WTC11 (cell line): ENCODE results near the gene ZBTB43. TPM values are rescaled to one million over a fixed set of nuclear protein-coding genes. Genes with fewer than 3 reads are reported as not detected.
A peak's percentile ranks its signal among the peaks of the same experiment; 100 is the strongest.

ENCODE experiments used
- ATAC-seq: fragments of 200-7000 bp; cut with Tn5 transposase; 2 replicates; pipeline ENCODE4 v1.10.0; 2021; ENCODE audit warnings: mild to moderate bottlenecking, moderate library complexity
- CTCF ChIA-PET: fragments of 300-600 bp; sonication (Branson Sonifier 250); formaldehyde crosslinking; loops from one replicate; lab custom pipeline; 2021; ENCODE audit warnings: antibody characterized with exemption; lab: Charles Lee
- POLR2A ChIA-PET: fragments of 350-600 bp; sonication (Branson Sonifier 250); formaldehyde crosslinking; loops from one replicate; lab custom pipeline; 2021; ENCODE audit warnings: antibody characterized with exemption; lab: Charles Lee
- DNase-seq: peaks from one replicate; pipeline ENCODE4 v3.0.0; 2021; ENCODE audit warnings: low spot score
- H3K27ac Mint-ChIP-seq: 2 replicates; pipeline ENCODE4 v1.8.0; 2021; ENCODE audit warnings: mixed read lengths
- H3K27me3 Mint-ChIP-seq: 2 replicates; pipeline ENCODE4 v1.8.0; 2021; ENCODE audit warnings: low read depth, mild to moderate bottlenecking, moderate library complexity, mixed read lengths
- H3K36me3 Mint-ChIP-seq: 2 replicates; pipeline ENCODE4 v1.8.0; 2021; ENCODE audit warnings: mixed read lengths
- H3K4me1 Mint-ChIP-seq: 2 replicates; pipeline ENCODE4 v1.8.0; 2022; ENCODE audit warnings: mixed read lengths
- H3K4me3 Mint-ChIP-seq: 2 replicates; pipeline ENCODE4 v1.8.0; 2021; ENCODE audit warnings: mild to moderate bottlenecking, moderate library complexity, mixed read lengths
- H3K9me3 Mint-ChIP-seq: 2 replicates; pipeline ENCODE4 v1.8.0; 2021; ENCODE audit warnings: mixed read lengths
- ATF1 ChIP-seq: sonication (generic); formaldehyde crosslinking; IDR thresholded peaks from 2 replicates; pipeline ENCODE4 v1.8.1; 2023; ENCODE audit warnings: mild to moderate bottlenecking, moderate library complexity, missing genetic modification reagents
- CDX4 ChIP-seq: fragments of 250-450 bp; sonication (Bioruptor Pico); IDR thresholded peaks from 2 replicates; pipeline ENCODE4 v1.9.0; 2021; ENCODE audit warnings: moderate library complexity, mild to moderate bottlenecking, inconsistent platforms, borderline replicate concordance
- ESRRA ChIP-seq: sonication (generic); formaldehyde crosslinking; IDR thresholded peaks from 2 replicates; pipeline ENCODE4 v1.8.1; 2022; ENCODE audit warnings: mild to moderate bottlenecking, missing genetic modification reagents, borderline replicate concordance
- ETV6 ChIP-seq: sonication (generic); formaldehyde crosslinking; IDR thresholded peaks from 2 replicates; pipeline ENCODE4 v1.8.1; 2022; ENCODE audit warnings: mild to moderate bottlenecking, missing genetic modification reagents
- FOXP1 ChIP-seq: sonication (generic); formaldehyde crosslinking; IDR thresholded peaks from 2 replicates; pipeline ENCODE4 v1.8.0; 2022; ENCODE audit warnings: missing genetic modification reagents, mild to moderate bottlenecking, moderate library complexity, borderline replicate concordance
- HMGA2 ChIP-seq: fragments of 250-450 bp; sonication (Bioruptor Pico); IDR thresholded peaks from 2 replicates; pipeline ENCODE4 v1.4.0; 2021; ENCODE audit warnings: mild to moderate bottlenecking, moderate library complexity
- JAZF1 ChIP-seq: fragments of 250-450 bp; sonication (Bioruptor Pico); IDR thresholded peaks from 2 replicates; pipeline ENCODE4 v1.9.0; 2021; ENCODE audit warnings: moderate library complexity, mild to moderate bottlenecking, inconsistent platforms
- MXD4 ChIP-seq: fragments of 250-450 bp; sonication (Bioruptor Pico); IDR thresholded peaks from 2 replicates; pipeline ENCODE4 v1.8.0; 2021; ENCODE audit warnings: mild to moderate bottlenecking, moderate library complexity, borderline replicate concordance
- NFATC4 ChIP-seq: fragments of 250-450 bp; sonication (Bioruptor Pico); IDR thresholded peaks from 2 replicates; pipeline ENCODE4 v1.9.0; 2021; ENCODE audit warnings: mild to moderate bottlenecking
- OVOL2 ChIP-seq: fragments of 250-450 bp; sonication (Bioruptor Pico); IDR thresholded peaks from 2 replicates; pipeline ENCODE4 v1.9.0; 2021; ENCODE audit warnings: mild to moderate bottlenecking, borderline replicate concordance
- SP1 ChIP-seq: sonication (generic); formaldehyde crosslinking; conservative IDR thresholded peaks from 2 replicates; pipeline ENCODE4 v1.8.1; 2022; ENCODE audit warnings: missing genetic modification reagents
- TCF7 ChIP-seq: sonication (generic); formaldehyde crosslinking; IDR thresholded peaks from 2 replicates; pipeline ENCODE4 v1.8.0; 2022; ENCODE audit warnings: mild to moderate bottlenecking, low read depth, missing genetic modification reagents, moderate library complexity
- TEAD4 ChIP-seq: sonication (generic); formaldehyde crosslinking; IDR thresholded peaks from 2 replicates; pipeline ENCODE4 v1.8.0; 2022; ENCODE audit warnings: mild to moderate bottlenecking, missing genetic modification reagents
- TP53 ChIP-seq: sonication (generic); formaldehyde crosslinking; IDR thresholded peaks from 2 replicates; pipeline ENCODE4 v1.8.1; 2023; ENCODE audit warnings: mild to moderate bottlenecking, missing genetic modification reagents
- USF1 ChIP-seq: sonication (generic); formaldehyde crosslinking; IDR thresholded peaks from 2 replicates; pipeline ENCODE4 v1.8.0; 2022; ENCODE audit warnings: mild to moderate bottlenecking, missing genetic modification reagents
- USF2 ChIP-seq: sonication (generic); formaldehyde crosslinking; IDR thresholded peaks from 2 replicates; pipeline ENCODE4 v1.8.1; 2023; ENCODE audit warnings: mild to moderate bottlenecking, missing genetic modification reagents, moderate library complexity
- ZNF219 ChIP-seq: sonication (generic); formaldehyde crosslinking; IDR thresholded peaks from 2 replicates; pipeline ENCODE4 v1.8.0; 2023; ENCODE audit warnings: missing genetic modification reagents, mild to moderate bottlenecking, borderline replicate concordance
- ZNF232 ChIP-seq: sonication (generic); formaldehyde crosslinking; IDR thresholded peaks from 2 replicates; pipeline ENCODE4 v1.8.0; 2022; ENCODE audit warnings: mild to moderate bottlenecking, missing genetic modification reagents
- ZNF263 ChIP-seq: sonication (generic); formaldehyde crosslinking; IDR thresholded peaks from 2 replicates; pipeline ENCODE4 v1.8.1; 2022; ENCODE audit warnings: low read depth, mild to moderate bottlenecking, moderate library complexity, missing genetic modification reagents
- ZNF396 ChIP-seq: fragments of 250-450 bp; sonication (Bioruptor Pico); IDR thresholded peaks from 2 replicates; pipeline ENCODE4 v1.8.0; 2021; ENCODE audit warnings: mild to moderate bottlenecking, moderate library complexity, borderline replicate concordance
- ZNF416 ChIP-seq: fragments of 250-450 bp; sonication (Bioruptor Pico); IDR thresholded peaks from 2 replicates; pipeline ENCODE4 v1.9.0; 2021; ENCODE audit warnings: mild to moderate bottlenecking, inconsistent platforms
- total RNA-seq: library from RNA; stranded (reverse); gene quantifications from 3 replicates; pipeline ENCODE4 v1.2.3, GENCODE V29; 2021

Gene ZBTB43
- total RNA-seq, 1 experiment from 2014 or later: 23.8 TPM

GRCh38 chr9:126804696-126805553 lies at the start of gene ZBTB43 (continued):
- TF ChIP-seq USF2 (CRISPR knock-in tag): peak; percentile 18; the same call in 1 of the 2 replicates
- peak; percentile 54; the same call in 1 of the 2 replicates for TF ChIP-seq TP53 (CRISPR knock-in tag)
- TF ChIP-seq HMGA2 (CRISPR knock-in tag): no peak
- peak; percentile 89 for TF ChIP-seq SP1 (CRISPR knock-in tag)
- TF ChIP-seq TCF7 (CRISPR knock-in tag): no peak
- TF ChIP-seq FOXP1 (CRISPR knock-in tag): peak; percentile 85; the same call in 1 of the 2 replicates
- TF ChIP-seq ETV6 (CRISPR knock-in tag): peak; percentile 71

GRCh38 chr9:126755317-126755875 lies 49.4 kb upstream of the ZBTB43 start:
- H3K36me3 Mint-ChIP-seq: no peaks in the 10 kb centered on the region
- POLR2A ChIA-PET: no interaction called here
- DNase-seq: no peak
- H3K27me3 Mint-ChIP-seq: peaks cover 12% of the 10 kb centered on the region
- TF ChIP-seq JAZF1 (CRISPR knock-in tag) (no peak), ZNF232 (no peak), USF2 (CRISPR knock-in tag) (no peak), ZNF396 (CRISPR knock-in tag) (no peak), MXD4 (CRISPR knock-in tag) (no peak), USF1 (CRISPR knock-in tag) (no peak), NFATC4 (no peak), OVOL2 (CRISPR knock-in tag) (no peak), ZNF416 (CRISPR knock-in tag) (no peak), ZNF219 (CRISPR knock-in tag) (no peak), CDX4 (CRISPR knock-in tag) (no peak), ETV6 (CRISPR knock-in tag) (no peak), ATF1 (CRISPR knock-in tag) (no peak), ZNF263 (CRISPR knock-in tag) (no peak), TEAD4 (CRISPR knock-in tag) (no peak), ESRRA (CRISPR knock-in tag) (no peak), SP1 (CRISPR knock-in tag) (no peak), HMGA2 (CRISPR knock-in tag) (no peak)
- TF ChIP-seq, all 79 proteins: peak for 0
- H3K4me1 Mint-ChIP-seq: no peaks in the 10 kb centered on the region
- H3K9me3 Mint-ChIP-seq: no peaks in the 10 kb centered on the region
- no peak overlapping the region for H3K4me3 Mint-ChIP-seq
- H3K27ac Mint-ChIP-seq: no peak overlapping the region
- no peak for ATAC-seq
- CTCF ChIA-PET: interaction anchor here (1.1 to 1.9 kb wide), 2 partner anchors 17 to 49 kb away, joined by 3 to 5 read pairs; no protein-coding TSS in a partner anchor
